Type B pancreatic cell (in vitro differentiated cells): ENCODE data around the gene FREM1. TPM values are rescaled to one million over a fixed set of nuclear protein-coding genes. Genes with fewer than 3 reads are reported as not detected.

Source experiments
- DNase-seq: peaks from one replicate; pipeline ENCODE4 v3.0.0; 2021; ENCODE audit warnings: mixed read lengths; ENCODE audit not compliant: unreplicated experiment; ENCODE audit errors: extremely low spot score
- H3K27ac Mint-ChIP-seq: 2 replicates; pipeline ENCODE4 v1.8.0; 2021; ENCODE audit warnings: mild to moderate bottlenecking, mixed read lengths
- H3K27me3 Mint-ChIP-seq: 2 replicates; pipeline ENCODE4 v1.8.0; 2021; ENCODE audit warnings: mixed read lengths
- H3K36me3 Mint-ChIP-seq: 2 replicates; pipeline ENCODE4 v1.8.0; 2021; ENCODE audit warnings: mixed read lengths
- H3K4me1 Mint-ChIP-seq: one replicate; pipeline ENCODE4 v1.8.0; 2021; ENCODE audit warnings: mixed read lengths; ENCODE audit not compliant: unreplicated experiment
- H3K4me3 Mint-ChIP-seq: 2 replicates; pipeline ENCODE4 v1.8.0; 2021; ENCODE audit warnings: mild to moderate bottlenecking, mixed read lengths
- H3K9me3 Mint-ChIP-seq: 2 replicates; pipeline ENCODE4 v1.8.0; 2021; ENCODE audit warnings: mixed read lengths
- CTCF ChIP-seq: fragments of 200-600 bp; sonication (generic); conservative IDR thresholded peaks from 2 replicates; pipeline ENCODE4 v1.5.0; 2021; ENCODE audit warnings: antibody characterized with exemption, mild to moderate bottlenecking
- total RNA-seq: library from RNA; stranded (reverse); gene quantifications from 2 replicates; pipeline ENCODE4 v1.2.1, GENCODE V29; 2021; ENCODE audit warnings: low replicate concordance

Gene FREM1
- total RNA-seq, 1 donor from 2014 or later, result 50.8 TPM

- no peak for DNase-seq
- Mint-ChIP-seq H3K27me3 (no peaks in the 10 kb centered on the region), H3K36me3 (peaks cover 6% of the 10 kb centered on the region), H3K9me3 (peaks cover 4% of the 10 kb centered on the region), H3K4me1 (peaks cover 6% of the 10 kb centered on the region), H3K27ac (no peak overlapping the region), H3K4me3 (no peak overlapping the region)
- peak; percentile 84 for TF ChIP-seq CTCF
These were observed 141.6 kb downstream of the FREM1 start for GRCh38 chr9:14768405-14769229.

- no peaks in the 10 kb centered on the region for H3K27me3 Mint-ChIP-seq
- no peak overlapping the region for H3K27ac Mint-ChIP-seq
- TF ChIP-seq CTCF, result no peak
- H3K36me3 Mint-ChIP-seq, result peaks cover 6% of the 10 kb centered on the region
- H3K9me3 Mint-ChIP-seq, result peaks cover 4% of the 10 kb centered on the region
- no peak for DNase-seq
- H3K4me1 Mint-ChIP-seq, result peaks cover 6% of the 10 kb centered on the region
- no peak overlapping the region for H3K4me3 Mint-ChIP-seq
These were observed 143.9 kb downstream of the FREM1 start for GRCh38 chr9:14766299-14766698.

GRCh38 chr9:14761584-14761983 is 148.6 kb downstream of the FREM1 start:
- H3K4me3 Mint-ChIP-seq, result no peak overlapping the region
- no peak for TF ChIP-seq CTCF

GRCh38 chr9:14760060-14760459 is 150.2 kb downstream of the FREM1 start:
- Mint-ChIP-seq H3K4me3 (no peak overlapping the region), H3K9me3 (peaks cover 4% of the 10 kb centered on the region), H3K27me3 (no peaks in the 10 kb centered on the region), H3K36me3 (peaks cover 6% of the 10 kb centered on the region), H3K4me1 (peaks cover 5% of the 10 kb centered on the region), H3K27ac (no peak overlapping the region)
- no peak for DNase-seq
- no peak for TF ChIP-seq CTCF

More at GRCh38 chr9:14761584-14761983, 148.6 kb downstream of the FREM1 start:
- Mint-ChIP-seq H3K9me3 (peaks cover 4% of the 10 kb centered on the region), H3K27ac (no peak overlapping the region), H3K4me1 (peaks cover 5% of the 10 kb centered on the region), H3K36me3 (peaks cover 6% of the 10 kb centered on the region), H3K27me3 (no peaks in the 10 kb centered on the region)
- DNase-seq, result no peak

DNA sequence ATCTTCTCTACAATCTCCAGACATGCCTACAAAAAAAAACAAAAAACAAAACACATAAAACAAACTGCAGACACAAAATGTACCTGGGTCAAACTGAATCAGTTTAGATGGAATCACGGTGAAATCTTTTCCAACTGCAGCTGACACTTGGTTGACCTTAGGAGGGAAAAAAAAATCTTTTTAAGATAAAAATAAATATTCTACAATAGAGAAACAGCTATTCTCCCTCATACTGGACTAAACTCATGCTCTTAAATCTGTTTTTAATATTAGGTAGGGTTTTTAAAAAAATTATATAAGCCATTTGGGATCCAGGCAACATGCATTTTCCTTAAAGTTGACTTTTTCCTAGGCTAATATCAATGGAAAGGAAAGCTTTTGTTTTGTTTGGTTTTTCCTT is 153.9 kb downstream of the FREM1 start:
- Mint-ChIP-seq H3K4me1 (peaks cover 10% of the 10 kb centered on the region), H3K27ac (no peak overlapping the region), H3K4me3 (no peak overlapping the region), H3K27me3 (no peaks in the 10 kb centered on the region), H3K36me3 (peaks cover 8% of the 10 kb centered on the region), H3K9me3 (no peaks in the 10 kb centered on the region)
- no peak for TF ChIP-seq CTCF
- no peak for DNase-seq
